ENCODE measurements around the gene NTM.

Gene NTM

DNA sequence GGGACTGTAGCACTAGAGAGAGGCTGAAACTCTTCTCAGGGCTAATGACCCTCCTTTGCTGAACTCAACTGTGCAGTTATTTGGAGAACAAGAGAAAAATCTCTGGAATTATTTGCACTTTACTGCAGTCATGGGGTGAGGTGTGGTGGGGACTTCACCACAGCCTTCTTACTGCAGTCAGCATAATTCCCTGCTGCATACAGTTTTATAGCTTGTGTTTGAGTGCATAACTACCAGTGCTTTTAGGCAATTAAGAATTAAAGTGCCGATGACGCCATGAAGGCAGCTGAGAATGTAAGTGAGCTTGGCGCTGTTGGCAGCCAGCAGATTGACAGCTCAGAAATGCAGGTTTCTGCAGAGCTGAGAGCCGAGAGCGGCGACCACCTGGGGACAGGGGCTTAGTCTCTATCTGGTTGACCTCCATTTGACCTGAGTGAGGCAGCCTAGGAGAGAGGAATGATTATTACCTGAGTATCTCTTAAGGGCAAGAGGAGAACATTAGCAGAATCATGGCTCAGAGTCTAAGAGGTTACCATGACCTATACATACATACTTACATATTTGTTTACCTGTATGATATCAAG is 830.0 kb downstream of the NTM start:
- DNase-seq = no peak

DNA sequence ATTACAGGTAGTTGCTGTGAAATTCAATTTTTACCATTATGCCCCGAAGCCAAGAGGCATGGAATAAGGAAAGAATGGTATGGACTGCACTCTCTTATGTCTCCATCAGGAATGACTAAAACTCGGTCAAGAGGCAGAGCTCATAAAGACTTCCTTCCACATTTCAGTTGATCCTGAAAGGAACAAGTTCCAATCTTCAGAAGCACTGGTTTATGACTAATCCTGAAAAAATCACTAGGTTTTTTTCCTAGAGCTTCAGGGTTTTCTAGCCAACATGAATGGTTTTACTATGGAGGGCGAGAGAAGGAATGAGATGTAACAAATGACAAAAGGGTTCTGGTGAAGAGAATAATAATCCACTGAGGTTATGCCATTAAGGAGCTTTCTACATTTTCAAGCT is 832.2 kb downstream of the NTM start:
- DNase-seq = no peak

DNA sequence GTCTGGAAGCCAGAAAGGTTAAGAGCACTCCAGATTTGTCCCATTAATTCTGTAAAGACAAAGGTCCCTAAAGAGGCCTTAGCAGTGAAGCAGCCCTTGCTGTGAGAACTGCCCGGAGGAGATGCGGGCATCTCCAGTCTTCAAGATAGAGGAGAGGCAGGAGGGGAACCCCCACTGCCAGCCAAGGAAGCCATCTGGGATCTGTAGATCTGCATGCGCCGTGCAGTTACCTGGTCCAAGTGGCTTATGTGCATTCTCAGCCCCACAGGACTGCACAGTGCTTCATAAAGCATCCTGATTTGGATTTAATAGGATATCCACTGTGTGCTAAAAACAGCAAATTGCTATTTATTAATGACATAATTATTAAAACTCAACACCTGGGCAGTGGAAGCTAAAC is 834.6 kb downstream of the NTM start:
- no peak for DNase-seq

DNA sequence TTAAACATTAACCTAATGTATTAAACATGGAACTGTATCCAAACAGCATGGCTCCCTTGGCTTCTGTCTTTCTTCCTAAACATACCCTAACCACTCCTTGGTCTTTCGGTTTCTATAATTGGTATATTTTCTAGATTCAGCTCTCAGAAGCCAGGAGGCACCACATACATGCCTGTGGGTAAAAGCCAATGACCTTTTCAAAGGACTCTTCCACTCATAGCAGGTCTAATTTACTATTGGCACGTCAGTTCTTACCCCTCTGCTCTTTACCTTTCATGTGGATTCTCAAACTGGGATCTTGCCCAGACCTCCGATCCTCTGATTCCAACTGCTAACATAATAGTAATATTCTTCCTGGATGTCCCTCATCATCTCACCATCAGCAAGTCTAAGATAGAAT is 835.1 kb downstream of the NTM start:
- no peak for DNase-seq

DNA sequence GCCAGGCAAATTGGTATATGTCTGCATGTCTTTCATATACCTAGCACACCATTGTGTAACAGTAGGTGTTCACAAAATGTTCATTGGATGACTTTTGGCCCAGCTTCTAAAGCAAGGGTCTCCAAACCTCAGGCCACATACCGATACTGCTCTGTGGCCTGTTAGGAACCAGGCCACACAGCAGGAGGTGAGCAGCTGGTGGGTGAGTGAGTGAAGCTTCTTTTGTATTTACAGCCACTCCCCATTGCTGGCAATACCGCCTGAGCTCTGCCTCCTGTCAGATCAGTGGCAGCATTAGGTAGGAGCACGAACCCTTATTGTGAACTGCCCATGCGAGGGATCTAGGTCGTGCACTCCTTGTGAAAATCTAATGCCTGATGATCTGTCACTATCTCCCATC is 836.6 kb downstream of the NTM start:
- DNase-seq = no peak

DNA sequence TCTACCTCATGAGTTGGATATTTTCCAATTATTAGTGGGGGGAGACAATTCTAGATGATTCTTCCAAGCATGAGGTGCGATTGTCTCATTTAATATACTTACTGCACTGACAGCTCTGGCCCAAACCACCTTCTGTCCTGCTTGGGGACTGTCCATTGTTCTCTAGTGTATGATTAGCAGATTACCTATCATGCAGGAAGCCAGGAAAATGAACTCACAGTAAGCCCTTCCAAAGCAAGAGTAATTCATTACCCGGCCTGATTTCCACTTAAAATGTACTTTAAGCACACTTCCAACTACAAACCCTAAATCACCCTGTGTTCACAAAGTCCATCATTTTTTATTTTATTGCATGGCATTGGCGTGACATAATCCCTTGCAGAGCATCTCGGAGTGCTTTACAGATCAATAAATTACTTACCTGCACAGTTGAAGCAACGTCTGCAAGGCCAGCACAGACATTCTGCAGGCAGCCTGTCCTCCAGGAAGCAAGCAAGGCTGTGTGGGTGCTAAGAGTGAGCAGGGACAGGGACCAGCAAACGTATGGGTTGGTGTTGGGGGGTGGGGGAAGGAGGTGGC is 838.2 kb downstream of the NTM start:
- DNase-seq = no peak

DNA sequence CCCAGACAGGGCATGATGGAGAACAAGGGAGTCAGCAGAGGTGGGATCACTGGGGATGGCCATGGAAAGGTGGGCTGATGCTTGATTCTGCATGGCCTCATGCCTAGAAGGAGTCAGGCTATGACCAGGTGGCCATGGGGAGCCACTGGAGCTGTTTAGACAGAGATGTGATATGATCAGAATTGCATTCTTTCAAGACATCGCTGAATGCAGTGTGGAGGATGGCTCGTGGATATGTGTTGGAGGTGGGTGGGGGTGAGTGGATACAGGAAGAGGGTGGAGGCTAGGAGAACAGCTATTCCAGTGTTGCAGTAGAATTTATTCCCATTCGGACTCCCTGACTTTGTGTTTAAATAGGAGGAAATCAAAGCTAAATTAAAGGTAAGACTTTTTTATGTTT is 841.1 kb downstream of the NTM start:
- no peak for DNase-seq

DNA sequence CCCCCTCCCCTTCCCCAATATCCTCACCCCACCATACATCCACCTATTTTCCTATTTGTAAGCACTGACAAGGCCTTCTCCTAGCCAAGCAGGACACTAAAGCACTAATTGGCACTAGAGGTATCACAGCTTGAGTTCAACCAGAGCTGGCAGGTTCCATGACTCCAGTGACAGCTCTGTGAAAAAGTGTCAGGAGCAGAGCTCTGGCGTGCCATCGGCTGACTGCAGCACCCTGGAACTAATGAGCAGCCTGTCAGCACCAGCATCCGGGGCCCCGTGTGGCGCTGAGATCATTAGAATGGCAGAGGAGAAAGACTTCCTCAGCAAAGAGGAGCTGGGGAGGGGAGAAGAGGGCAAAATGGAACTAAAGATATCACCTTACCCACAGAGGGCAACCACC is 847.4 kb downstream of the NTM start:
- no peak for DNase-seq

DNA sequence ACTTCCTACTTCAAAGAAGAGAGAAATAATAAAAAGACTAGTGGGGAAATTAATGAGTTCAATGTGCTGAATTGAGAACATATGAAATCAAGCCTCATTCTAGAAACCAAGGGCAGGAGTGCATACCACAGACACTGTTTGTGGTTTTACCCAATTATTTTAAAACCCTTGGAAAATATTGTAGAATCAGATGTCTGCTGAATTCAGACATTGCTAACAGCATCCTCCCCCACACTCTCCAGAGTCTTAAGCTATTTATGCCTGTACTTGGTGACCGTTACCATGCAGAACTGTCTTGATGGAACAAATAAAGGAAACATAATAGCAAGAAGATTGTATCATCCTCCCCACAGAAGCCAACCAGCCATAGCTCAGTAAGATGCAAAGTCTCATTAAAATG is 850.1 kb downstream of the NTM start:
- no peak for DNase-seq

DNA sequence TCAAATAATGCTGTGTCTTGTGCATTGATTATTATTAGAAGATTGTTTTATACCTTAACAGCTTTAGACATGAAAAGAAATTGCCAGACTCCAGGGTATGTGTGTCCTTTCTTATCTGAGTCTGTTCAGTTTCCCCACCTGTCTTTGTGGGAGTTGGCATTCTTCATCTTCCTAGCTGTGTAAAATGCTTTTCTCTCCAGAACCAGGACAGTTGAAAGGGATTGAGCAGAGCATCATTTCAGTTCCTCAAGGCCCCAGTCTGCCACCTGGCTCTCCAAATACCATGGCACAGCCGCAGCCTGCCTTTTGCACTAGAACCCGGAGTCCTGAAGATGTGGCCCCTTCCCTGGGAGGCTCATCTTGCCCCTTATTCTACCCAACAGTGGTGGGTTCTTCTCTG is 851.9 kb downstream of the NTM start:
- DNase-seq = no peak

DNA sequence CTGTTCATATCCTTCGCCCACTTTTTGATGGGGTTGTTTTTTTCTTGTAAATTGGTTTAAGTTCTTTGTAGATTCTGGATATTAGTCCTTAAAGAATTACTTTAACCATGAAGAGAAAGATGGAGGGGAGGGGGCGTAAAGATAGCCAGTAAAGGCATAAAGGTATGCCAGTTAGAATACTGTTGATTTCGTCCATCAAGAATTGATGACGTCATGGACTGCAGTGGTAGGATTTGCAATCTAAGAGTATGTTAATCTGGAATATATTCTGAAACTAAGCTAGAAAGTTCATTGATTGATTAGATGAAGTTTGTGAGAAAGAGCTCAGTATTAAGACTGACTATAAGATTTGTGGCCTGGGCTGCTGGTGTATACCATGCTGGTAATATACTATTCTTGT is 856.1 kb downstream of the NTM start:
- no peak for DNase-seq

DNA sequence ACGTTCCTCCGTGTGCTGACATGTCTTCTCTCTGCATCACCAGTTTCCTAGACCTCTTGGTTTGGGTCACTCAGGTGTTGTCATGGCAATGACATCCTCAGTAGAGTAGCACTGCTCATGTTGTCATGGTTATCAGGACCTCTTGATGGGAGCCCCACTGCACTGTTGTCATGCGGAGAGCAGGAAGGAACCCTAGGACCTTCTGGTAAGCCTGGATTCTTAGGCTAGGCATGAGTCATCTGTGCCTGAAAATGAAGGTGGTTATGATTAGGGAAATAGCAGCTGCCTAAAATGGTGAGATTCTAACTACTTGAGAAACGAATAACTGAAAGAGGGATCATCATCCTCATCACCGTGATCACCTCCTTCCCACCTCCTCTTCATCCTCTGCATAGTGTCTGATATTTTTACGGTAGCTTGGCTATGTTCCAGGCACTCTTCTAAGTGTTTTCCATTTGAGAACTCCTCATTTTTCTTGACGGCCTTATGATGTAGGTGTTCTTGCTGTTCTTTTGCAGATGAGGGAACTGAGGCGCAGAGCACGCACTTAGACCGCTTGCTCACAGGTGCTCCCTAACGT is 858.4 kb downstream of the NTM start:
- no peak for DNase-seq

DNA sequence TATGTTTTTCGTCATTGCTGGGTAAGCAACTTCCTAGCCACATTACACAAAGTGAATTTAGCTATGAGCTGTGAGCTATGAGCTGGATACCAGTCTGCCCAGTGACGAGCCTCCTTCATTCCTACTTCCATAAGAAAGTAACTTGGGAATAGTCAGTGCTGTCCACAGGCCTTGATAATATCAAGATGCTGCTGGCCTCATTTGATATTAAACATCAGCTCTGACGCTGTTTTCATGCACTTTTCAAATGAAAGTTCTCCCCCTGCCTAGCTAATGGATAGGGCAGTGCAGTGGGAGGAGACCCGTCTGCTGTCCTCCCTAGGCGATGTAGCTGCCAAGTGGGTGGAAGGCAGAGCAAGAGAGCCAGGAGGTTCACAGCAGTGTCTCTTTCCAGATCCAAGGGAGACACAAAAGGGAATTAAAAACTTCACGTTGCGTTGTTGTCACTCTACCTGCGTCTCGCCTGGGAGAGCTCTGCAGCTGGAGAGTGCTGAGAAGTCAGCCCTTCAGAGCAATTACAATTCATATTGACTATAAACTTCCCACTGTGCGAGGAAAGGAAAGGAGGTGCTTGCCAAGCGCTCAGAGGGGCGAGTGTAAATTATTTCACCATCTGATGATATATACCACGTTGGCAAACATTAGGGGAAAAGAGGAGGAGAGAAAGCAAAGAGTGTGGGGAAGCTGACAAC is 861.4 kb downstream of the NTM start:
- DNase-seq = no peak

DNA sequence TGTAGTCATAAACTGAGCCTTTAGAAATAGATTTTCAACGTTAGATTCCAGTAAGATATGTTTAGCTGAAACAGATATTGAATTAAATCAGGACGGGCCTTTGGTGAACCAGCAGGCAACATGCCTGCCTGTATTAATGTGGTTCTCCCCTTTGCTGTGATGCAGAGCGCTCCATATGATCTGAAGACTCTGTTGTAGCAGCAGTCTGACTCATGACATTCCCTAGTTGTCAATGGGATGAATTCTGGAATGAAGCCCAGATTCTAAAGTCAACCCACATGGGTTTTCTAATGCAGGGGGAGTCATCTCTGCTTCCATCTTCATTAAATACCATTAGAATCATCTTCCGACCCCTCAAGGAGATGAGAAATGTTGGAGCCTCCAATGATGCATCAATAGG is 864.5 kb downstream of the NTM start:
- DNase-seq = no peak

DNA sequence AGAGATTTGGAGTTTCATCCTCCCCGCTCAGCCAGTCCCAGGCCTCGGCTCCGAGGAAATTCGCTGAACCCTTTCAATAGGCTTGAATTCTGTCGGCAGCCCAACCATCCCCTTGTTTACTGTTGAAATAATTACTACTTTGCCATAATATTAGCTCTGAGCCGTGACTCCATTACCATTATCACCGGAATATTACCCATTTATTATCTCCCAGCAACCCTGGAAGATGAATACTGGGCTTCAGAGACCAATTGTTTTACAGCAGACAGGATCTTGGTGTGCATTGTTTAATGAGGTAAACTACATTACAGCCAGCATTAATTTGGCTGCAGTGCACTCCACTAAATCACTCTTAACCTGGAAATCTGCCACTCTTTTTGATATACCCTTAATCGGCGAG is 867.4 kb downstream of the NTM start:
- no peak for DNase-seq

DNA sequence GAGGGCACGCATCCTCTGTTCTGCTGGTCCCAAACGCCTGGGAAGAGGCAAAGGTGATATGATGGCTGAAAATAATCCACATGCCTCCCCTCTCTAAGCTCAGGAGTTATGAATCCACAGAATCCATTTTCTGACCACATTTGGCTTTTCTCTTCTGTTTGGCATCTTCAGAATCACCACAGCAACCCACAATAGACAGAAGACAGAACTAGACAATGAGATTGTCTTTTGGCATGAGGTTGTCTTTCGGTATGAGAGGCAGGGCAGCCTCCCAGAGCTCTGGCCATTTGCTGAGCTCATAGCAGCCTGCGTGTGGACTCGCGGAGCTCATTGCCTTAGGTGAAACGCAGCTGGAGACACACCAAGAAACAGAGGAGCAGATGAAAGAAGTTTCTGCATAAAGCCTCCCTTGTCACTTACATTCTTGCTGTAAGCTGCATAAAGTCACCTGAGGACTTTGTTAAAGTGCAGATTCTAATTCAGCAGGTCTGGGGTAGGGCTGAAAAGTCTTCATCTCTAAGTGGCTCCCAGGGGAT is 868.0 kb downstream of the NTM start:
- DNase-seq = no peak

DNA sequence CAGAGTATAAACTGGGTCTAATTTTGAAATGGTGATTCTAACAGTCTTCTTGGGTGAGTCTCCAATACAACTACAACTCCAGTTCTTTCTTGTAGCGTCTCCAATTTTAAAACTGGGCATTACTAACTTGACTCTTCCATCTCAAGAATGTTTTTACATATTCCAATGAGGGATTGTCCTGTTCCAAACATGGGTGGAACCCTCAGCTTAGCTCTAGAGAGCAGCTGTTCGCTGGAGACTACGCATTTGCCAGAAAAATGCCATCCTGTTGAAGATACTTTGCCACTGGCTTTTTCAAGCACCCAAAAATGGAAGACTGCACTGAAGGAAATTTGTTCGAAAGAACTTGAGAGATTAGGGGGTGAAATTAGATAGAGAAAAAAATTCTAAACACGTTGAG is 870.0 kb downstream of the NTM start:
- no peak for DNase-seq

DNA sequence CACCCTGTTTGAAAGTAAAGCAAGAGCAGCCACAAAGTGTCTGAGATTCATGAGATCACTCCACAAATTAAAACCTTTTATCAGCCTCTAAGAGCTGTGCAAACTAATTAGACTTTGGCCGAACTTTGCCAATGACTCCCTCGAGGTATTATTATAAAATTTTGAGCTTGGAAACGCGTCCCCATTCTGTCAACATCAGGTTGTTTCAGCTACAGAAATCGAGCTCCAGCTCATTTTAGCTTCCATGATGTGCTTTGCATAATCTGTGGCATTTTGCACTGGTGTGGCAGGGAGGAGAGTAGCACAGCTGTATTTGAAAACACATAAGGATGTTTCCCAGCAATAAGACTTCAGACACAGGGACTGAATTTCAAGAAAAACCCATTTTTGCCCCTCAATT is 872.2 kb downstream of the NTM start:
- no peak for DNase-seq

DNA sequence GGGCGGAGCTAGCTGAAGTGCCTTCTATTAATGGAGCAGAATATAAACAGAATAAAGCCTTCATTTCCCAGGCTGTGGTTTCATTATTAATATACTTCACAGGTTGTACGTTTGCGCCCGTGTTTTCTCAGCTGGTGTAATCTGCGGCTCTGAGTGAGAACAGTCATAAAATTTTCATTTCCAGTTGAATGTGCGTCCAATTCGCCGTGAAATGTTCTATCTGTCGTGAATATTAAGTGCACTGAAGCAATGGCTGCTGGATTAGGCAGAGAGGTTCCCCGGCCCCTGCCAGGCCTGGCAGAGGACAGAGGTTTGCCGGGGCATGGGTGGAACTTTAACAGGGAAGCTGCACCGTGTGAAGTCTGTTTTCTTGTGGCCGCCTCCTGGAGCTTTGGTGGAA is 874.4 kb downstream of the NTM start:
- DNase-seq = no peak

DNA sequence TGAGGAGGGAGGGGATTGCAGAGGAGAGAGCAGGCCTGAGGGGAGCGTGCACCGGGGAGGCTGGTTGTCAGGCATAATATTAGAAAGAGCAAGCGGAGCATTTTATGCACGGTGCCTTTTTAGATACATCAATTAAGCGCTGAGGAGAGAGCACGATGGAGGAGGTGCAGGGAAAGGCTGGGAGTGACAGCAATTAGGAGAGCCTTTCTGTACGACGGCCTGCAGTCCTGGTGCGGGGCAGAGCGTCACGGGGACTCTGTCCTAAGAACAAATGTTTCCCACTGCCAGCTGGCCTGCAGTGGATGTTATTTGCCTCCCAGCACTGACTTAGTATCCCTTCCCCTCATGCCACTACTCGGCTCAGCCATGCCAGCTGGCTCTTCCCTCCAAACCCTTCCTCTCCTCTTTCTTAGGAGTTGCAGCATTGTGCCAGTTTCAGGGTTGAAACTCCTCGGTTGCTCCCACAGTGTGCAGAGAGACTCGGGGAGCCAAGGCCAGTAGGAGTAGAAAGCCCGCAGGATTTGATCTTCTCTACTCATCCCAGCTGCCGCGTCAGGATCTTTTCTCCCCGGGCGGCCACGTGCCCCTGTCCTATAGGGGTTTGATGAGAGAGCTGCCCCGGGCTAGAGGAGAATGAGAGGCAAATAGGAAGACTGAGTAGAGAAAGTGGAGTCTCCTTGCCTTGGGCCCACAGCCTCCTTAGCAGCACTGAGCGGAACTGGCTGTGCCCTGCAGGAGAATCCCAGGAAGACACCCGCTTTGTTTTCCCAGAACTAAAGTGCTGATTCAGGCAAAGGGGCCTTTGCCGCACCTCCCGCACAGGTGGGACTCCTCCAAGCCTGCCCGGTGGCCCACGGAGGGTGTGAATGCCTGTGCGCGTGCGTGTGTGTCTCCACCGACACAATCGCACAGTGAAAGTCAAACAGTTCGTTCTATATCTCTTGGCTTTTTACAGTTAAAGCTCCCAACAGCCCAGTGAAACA is 875.3 kb downstream of the NTM start:
- no peak for DNase-seq

DNA sequence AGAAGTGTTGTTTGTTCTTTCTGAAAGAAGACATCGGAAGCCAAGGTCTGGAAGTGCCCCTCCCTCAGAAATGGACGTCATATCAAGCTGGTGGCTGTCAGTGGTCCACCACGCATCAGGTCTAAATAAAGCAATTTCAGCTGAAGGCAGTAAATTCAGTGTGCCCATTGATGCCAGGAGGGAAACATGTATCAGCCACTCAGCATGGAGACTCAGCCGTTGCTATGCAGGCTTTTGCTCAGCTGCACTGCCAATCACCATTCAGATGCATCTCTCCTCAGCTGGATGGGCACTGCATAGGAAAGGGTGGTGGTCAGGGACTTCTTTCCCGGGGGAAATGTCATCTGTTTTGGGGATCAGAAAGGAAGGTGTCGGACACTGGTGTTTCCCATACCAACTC is 878.2 kb downstream of the NTM start:
- DNase-seq = no peak

DNA sequence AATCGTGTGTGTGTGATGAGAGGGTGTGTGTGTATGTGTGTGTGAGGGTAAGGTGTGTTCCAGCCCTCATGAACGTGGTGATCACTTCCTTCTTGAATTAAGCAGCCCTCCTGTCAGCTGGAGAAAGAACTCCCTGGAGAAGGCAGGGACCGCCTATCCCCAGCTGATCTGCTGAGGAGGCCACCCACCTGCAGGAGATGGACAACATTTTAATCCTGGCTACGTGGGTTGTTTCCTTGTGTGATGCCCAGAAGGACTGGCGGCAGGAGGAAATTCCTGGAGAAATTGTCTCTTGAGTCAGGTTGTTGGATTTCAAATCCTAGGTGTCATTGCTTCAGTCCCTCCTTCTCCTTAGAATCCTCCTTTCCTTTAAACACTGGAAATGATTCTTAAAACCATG is 878.8 kb downstream of the NTM start:
- DNase-seq = no peak

DNA sequence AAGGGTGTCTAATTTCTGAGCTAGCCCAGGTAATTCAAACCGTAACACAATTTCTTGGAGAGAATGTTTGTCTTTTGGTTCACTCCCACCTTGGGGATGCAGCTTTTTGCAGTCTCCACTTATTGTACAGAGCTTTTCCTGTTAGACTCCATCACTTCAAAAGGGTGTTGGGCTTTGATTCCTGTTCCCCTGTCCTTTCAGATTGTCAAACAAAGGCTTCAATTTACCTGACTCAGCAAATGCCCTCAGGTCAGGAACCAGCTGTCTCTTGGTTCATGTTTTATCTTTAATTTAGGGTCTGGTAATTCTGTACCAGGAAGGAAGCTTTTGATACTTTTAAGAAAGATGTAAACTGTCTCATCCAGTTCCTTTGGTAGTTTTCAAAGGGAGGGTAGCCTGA is 880.6 kb downstream of the NTM start:
- DNase-seq = no peak

All from activated CD4-positive, alpha-beta T cell treated with anti-CD3 and anti-CD28 coated beads, Interleukin-2, amount 50 U/mL, for 16 hours (primary cell).